NT2/D1 (cell line): ENCODE measurements around the gene MEGF9.

Experiments used
- SUZ12 ChIP-seq: IDR thresholded peaks from 2 replicates; pipeline ENCODE4 v1.6.1; 2011; ENCODE audit not compliant: insufficient read length, insufficient read depth; ENCODE audit errors: extremely low read depth
- YY1 ChIP-seq: IDR thresholded peaks from 2 replicates; pipeline ENCODE4 v1.6.1; 2011; ENCODE audit not compliant: insufficient read length, insufficient read depth

GRCh38 chr9:120680161-120680560, 34.1 kb downstream of the MEGF9 start:
- TF ChIP-seq YY1 (no peak), SUZ12 (no peak)
